ENCODE measurements around the gene NAALADL2.

NAALADL2 gene

DNA sequence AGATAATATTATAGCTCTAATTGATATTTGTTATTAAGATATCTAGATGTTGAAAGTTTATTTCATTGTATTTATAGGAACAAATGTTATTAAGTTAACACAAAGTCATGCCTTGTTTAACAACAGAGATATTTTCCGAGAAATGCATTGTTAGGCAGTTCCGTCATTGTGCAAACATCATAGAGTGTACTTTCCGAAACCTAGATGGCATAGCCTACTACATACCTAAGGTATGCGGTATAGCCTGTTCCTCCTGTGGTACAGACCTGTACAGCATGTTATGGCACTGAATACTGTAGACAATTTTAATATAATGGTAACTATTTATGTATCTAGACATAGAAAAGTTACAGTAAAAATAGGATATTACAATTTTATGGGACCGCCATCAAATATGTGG, 114.3 kb downstream of the NAALADL2 start:
- DNase-seq (ENCODE audit: low read depth, low spot score): no peak
- H3K4me3 ChIP-seq (ENCODE audit: low read depth, low read length): no peak overlapping the region
- in situ Hi-C loops (cut with HindIII; ENCODE audit: low sequenced_read_pairs): no loop called here
- TF ChIP-seq, protein P1, sequence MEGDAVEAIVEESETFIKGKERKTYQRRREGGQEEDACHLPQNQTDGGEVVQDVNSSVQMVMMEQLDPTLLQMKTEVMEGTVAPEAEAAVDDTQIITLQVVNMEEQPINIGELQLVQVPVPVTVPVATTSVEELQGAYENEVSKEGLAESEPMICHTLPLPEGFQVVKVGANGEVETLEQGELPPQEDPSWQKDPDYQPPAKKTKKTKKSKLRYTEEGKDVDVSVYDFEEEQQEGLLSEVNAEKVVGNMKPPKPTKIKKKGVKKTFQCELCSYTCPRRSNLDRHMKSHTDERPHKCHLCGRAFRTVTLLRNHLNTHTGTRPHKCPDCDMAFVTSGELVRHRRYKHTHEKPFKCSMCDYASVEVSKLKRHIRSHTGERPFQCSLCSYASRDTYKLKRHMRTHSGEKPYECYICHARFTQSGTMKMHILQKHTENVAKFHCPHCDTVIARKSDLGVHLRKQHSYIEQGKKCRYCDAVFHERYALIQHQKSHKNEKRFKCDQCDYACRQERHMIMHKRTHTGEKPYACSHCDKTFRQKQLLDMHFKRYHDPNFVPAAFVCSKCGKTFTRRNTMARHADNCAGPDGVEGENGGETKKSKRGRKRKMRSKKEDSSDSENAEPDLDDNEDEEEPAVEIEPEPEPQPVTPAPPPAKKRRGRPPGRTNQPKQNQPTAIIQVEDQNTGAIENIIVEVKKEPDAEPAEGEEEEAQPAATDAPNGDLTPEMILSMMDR (IDR thresholded peaks at IDR 0.05; ENCODE audit: low read depth, low read length): no peak

DNA sequence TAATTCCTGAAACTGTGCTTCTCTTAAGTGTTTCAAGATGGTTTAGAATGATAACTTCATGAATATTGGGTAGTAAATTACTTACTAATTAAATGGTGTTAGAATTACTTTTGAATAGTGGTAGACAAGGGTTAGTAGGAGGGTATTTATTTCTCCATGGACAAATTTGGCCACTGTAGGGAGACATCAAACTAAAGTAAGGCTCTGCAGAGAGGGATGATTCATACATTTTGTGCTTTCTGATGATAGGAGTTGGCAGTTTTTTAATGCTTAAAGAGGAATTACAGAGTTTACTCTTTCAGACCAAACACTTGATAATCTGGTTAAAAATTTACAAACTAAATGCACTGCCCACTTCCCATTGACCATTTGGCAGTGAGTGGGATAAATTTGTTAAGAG, 127.6 kb downstream of the NAALADL2 start:
- TF ChIP-seq, protein P1 (IDR thresholded peaks at IDR 0.05; ENCODE audit: low read depth, low read length): no peak
- peak; percentile 43 for DNase-seq (ENCODE audit: low read depth, low spot score)
- H3K4me3 ChIP-seq (ENCODE audit: low read depth, low read length): no peak overlapping the region
- in situ Hi-C loops (cut with HindIII; ENCODE audit: low sequenced_read_pairs): no loop called here

DNA sequence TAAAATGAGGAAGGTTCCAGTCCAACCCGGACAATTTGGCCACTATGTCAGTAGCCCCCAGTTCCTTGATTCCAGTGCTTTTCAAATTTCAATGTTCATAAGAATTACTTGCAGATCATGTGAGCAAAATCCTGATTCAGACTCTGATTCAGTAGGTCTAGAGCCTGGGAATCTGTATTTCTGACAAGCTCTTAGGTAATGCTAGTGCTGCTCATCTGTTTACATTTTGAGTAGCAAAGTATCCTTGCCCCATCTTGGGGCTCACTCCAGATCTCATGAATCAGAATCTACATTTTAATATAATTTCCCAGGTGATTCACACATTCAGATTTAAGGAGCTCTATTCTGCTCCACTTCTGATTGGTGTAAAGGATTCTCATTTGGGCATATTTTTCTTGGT, 142.0 kb downstream of the NAALADL2 start:
- TF ChIP-seq, protein P1 (IDR thresholded peaks at IDR 0.05; ENCODE audit: low read depth, low read length): no peak
- in situ Hi-C loops (cut with HindIII; ENCODE audit: low sequenced_read_pairs): no loop called here
- H3K4me3 ChIP-seq (ENCODE audit: low read depth, low read length): no peak overlapping the region
- no peak for DNase-seq (ENCODE audit: low read depth, low spot score)

DNA sequence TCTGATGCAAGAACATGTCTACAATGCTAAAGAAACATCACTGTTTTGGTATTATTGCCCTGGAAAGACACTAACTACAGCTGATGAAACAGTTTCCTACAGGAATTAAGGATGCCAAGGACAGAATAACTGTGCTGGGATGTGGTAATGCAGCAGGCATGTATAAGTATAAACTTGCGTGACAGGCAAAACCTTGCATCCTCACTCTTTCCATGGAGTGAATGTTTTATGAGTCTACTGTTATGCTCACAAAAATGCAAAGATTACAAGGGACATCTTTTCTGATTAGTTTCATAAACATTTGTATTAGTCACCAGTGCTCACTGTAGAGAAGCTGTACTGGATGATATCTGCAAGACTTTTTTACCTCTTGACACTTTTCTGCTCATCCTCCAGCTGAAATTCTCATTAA, 143.6 kb downstream of the NAALADL2 start:
- DNase-seq (ENCODE audit: low read depth, low spot score): peak; percentile 83
- H3K4me3 ChIP-seq (ENCODE audit: low read depth, low read length): no peak overlapping the region
- TF ChIP-seq, protein P1 (IDR thresholded peaks at IDR 0.05; ENCODE audit: low read depth, low read length): no peak
- in situ Hi-C loops (cut with HindIII; ENCODE audit: low sequenced_read_pairs): no loop called here

DNA sequence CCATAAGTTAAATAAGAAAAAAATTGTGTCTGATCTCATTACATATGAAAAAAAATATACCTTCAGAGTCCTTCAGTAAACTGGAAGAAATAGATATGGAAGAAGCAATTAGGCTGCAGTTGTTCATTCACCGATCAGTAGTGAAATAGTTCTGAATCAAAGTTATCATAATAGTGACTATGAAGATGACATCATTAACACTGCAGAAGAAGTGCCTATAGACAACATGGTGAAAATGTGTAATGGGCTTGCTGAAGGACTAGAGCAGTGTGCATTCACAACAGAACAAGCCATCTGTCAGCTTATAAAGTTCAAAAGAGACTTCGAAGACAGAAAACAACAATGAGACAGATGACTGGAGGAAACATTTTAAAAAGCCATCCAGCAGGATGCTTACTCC, 144.5 kb downstream of the NAALADL2 start:
- in situ Hi-C loops (cut with HindIII; ENCODE audit: low sequenced_read_pairs): no loop called here
- TF ChIP-seq, protein P1 (IDR thresholded peaks at IDR 0.05; ENCODE audit: low read depth, low read length): no peak
- no peak overlapping the region for H3K4me3 ChIP-seq (ENCODE audit: low read depth, low read length)
- no peak for DNase-seq (ENCODE audit: low read depth, low spot score)

DNA sequence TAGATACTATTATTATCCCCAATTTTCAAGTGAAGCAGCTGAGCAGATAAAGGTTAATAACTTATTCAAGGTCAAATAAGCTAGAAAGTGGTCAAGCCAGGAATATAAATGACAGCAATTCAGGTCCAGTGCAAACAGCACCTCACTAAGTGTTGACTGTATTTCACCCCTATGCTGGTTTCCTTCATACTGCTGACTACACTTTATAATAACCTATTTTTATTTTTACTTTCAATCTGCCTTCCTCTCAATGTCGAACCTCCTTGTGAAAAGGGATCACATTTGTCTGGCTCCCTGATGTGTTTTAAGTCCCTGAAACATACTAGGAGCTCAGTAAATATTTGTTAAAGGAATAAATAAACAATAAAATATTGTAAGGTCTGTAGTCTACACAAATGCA, 146.1 kb downstream of the NAALADL2 start:
- no peak overlapping the region for H3K4me3 ChIP-seq (ENCODE audit: low read depth, low read length)
- in situ Hi-C loops (cut with HindIII; ENCODE audit: low sequenced_read_pairs): no loop called here
- DNase-seq (ENCODE audit: low read depth, low spot score): no peak
- TF ChIP-seq, protein P1 (IDR thresholded peaks at IDR 0.05; ENCODE audit: low read depth, low read length): no peak

DNA sequence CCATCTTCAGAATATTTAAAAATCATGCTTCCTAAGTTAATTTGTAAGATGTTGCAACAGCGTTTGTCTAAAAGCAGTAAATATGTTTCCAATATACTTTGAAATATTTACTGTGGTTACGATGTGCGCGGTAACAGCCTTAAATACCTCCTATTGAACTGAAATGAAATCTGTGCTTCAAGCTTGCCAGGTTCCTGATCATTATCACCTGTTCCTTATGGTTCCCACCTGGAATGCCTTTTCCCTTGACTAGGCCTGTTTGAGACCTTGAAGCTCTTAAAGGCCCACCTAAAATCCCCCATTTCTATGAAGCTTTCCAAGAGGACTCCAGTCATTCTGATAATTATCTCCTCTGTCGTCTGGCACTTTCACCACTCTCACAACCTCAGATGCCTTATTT, 146.7 kb downstream of the NAALADL2 start:
- in situ Hi-C loops (cut with HindIII; ENCODE audit: low sequenced_read_pairs): no loop called here
- TF ChIP-seq, protein P1 (IDR thresholded peaks at IDR 0.05; ENCODE audit: low read depth, low read length): no peak
- no peak overlapping the region for H3K4me3 ChIP-seq (ENCODE audit: low read depth, low read length)
- DNase-seq (ENCODE audit: low read depth, low spot score): no peak
